Activated CD8-positive, alpha-beta T cell treated with anti-CD3 and anti-CD28 coated beads for 36 hours (primary cell): ENCODE measurements around the gene RNASE7. TPM values are rescaled to one million over a fixed set of nuclear protein-coding genes. Genes with fewer than 3 reads are reported as not detected.

ENCODE experiments used
- ATAC-seq: fragments of 200-7000 bp; cut with Tn5 transposase; one replicate; pipeline ENCODE4 v1.10.0; 2021; ENCODE audit warnings: mild to moderate bottlenecking, moderate library complexity
- CTCF ChIA-PET: fragments of 350-600 bp; sonication (Branson Sonifier 250); formaldehyde crosslinking; loops from one replicate; lab custom pipeline; 2021; ENCODE audit warnings: antibody characterized with exemption; lab: Charles Lee
- POLR2A ChIA-PET: fragments of 350-600 bp; sonication (Branson Sonifier 250); formaldehyde crosslinking; loops from one replicate; lab custom pipeline; 2021; ENCODE audit warnings: antibody characterized with exemption; lab: Charles Lee
- DNase-seq: peaks from one replicate; pipeline ENCODE4 v3.0.0-alpha.2; 2020
- H3K27ac Mint-ChIP-seq: one replicate; pipeline ENCODE4 v1.8.0; 2021; ENCODE audit warnings: mild to moderate bottlenecking, mixed read lengths
- H3K27me3 Mint-ChIP-seq: one replicate; pipeline ENCODE4 v1.8.0; 2021; ENCODE audit warnings: mixed read lengths
- H3K36me3 Mint-ChIP-seq: one replicate; pipeline ENCODE4 v1.8.0; 2021; ENCODE audit warnings: low read depth, mixed read lengths
- H3K4me1 Mint-ChIP-seq: one replicate; pipeline ENCODE4 v1.8.0; 2021; ENCODE audit warnings: low read depth, mixed read lengths
- H3K4me3 Mint-ChIP-seq: one replicate; pipeline ENCODE4 v1.8.0; 2021; ENCODE audit warnings: mild to moderate bottlenecking, moderate library complexity, mixed read lengths
- H3K9me3 Mint-ChIP-seq: one replicate; pipeline ENCODE4 v1.8.0; 2021; ENCODE audit warnings: mixed read lengths
- CTCF ChIP-seq: fragments of 200-600 bp; IDR thresholded peaks from one replicate; pipeline ENCODE4 v1.8.0; 2022; ENCODE audit warnings: antibody characterized with exemption, mild to moderate bottlenecking
- intact Hi-C: fragments of 100-400 bp; cut with micrococcal nuclease; formaldehyde crosslinking; loops from one replicate; pipeline ENCODE4 v1.10.0; 2022
- total RNA-seq, 2 experiments: library from RNA; stranded (reverse); gene quantifications; one replicate each; pipeline ENCODE4 v1.2.3, GENCODE V29; 2021

RNASE7 gene
- total RNA-seq, 2 experiments from 2014 or later: not detected

GRCh38 chr14:21081521-21082142, 39.5 kb downstream of the RNASE7 start:
- DNase-seq: no peak
- ChIA-PET CTCF (interaction anchor here (0.6 to 4.9 kb wide), 5 partner anchors 11 to 67 kb away, joined by 3 to 20 read pairs (median 4); no protein-coding TSS in a partner anchor), POLR2A (interaction anchor here (1.4 kb wide), 1 partner anchor 10 kb away, joined by 3 read pairs; no protein-coding TSS in a partner anchor)
- Mint-ChIP-seq H3K36me3 (no peaks in the 10 kb centered on the region), H3K4me1 (peaks cover 3% of the 10 kb centered on the region), H3K27ac (no peak overlapping the region), H3K9me3 (no peaks in the 10 kb centered on the region), H3K4me3 (no peak overlapping the region), H3K27me3 (no peaks in the 10 kb centered on the region)
- intact Hi-C loops: no loop called here
- TF ChIP-seq CTCF: no peak
- no peak for ATAC-seq

- intact Hi-C loops: no loop called here
- Mint-ChIP-seq H3K4me1 (peaks cover 16% of the 10 kb centered on the region), H3K4me3 (no peak overlapping the region), H3K27ac (no peak overlapping the region), H3K36me3 (no peaks in the 10 kb centered on the region), H3K27me3 (no peaks in the 10 kb centered on the region), H3K9me3 (no peaks in the 10 kb centered on the region)
- DNase-seq: no peak
- TF ChIP-seq CTCF: no peak
- ChIA-PET POLR2A (no interaction called here), CTCF (interaction anchor here (1.3 to 2.7 kb wide), 7 partner anchors 9 to 36 kb away, joined by 3 to 17 read pairs (median 5); partner anchors contain the start of gene ARHGEF40)
- no peak for ATAC-seq
These were observed 41.6 kb downstream of the RNASE7 start for GRCh38 chr14:21083565-21084325.

- H3K4me3 Mint-ChIP-seq: no peak overlapping the region
- H3K4me1 Mint-ChIP-seq: peaks cover 16% of the 10 kb centered on the region
- ChIA-PET CTCF (interaction anchor here (1.3 to 2.7 kb wide), 6 partner anchors 8 to 70 kb away, joined by 3 to 17 read pairs (median 10); partner anchors contain the start of gene ARHGEF40), POLR2A (no interaction called here)
- no peaks in the 10 kb centered on the region for H3K27me3 Mint-ChIP-seq
- ATAC-seq (no peak), DNase-seq (no peak)
- no peaks in the 10 kb centered on the region for H3K9me3 Mint-ChIP-seq
- TF ChIP-seq CTCF: no peak
- intact Hi-C loops: no loop called here
- H3K36me3 Mint-ChIP-seq: no peaks in the 10 kb centered on the region
- H3K27ac Mint-ChIP-seq: no peak overlapping the region
These were observed 42.2 kb downstream of the RNASE7 start for GRCh38 chr14:21084396-21084795.

- no peaks in the 10 kb centered on the region for H3K36me3 Mint-ChIP-seq
- no peak overlapping the region for H3K27ac Mint-ChIP-seq
- POLR2A ChIA-PET: interaction anchor here (0.5 kb wide), 1 partner anchor 612 kb away, joined by 3 read pairs; no protein-coding TSS in a partner anchor
- no peak for TF ChIP-seq CTCF
- no peaks in the 10 kb centered on the region for H3K9me3 Mint-ChIP-seq
- no peak for ATAC-seq
- peaks cover 16% of the 10 kb centered on the region for H3K4me1 Mint-ChIP-seq
- CTCF ChIA-PET: interaction anchor here (1.2 to 5.8 kb wide), 5 partner anchors 17 to 70 kb away, joined by 4 to 105 read pairs (median 11); partner anchors contain the start of gene TMEM253
- no peaks in the 10 kb centered on the region for H3K27me3 Mint-ChIP-seq
- H3K4me3 Mint-ChIP-seq: no peak overlapping the region
- DNase-seq: no peak
- intact Hi-C loops: no loop called here
These were observed 43.1 kb downstream of the RNASE7 start for GRCh38 chr14:21084998-21085853.
